NCI-H2029 treated with DMSO at 0.1 percent for 48 hours (cell line): ENCODE measurements around the gene IRF4.

Experiments
- DNase-seq: peaks from one replicate; lab custom pipeline; 2025; lab: John Stamatoyannopoulos, UW

The IRF4 gene

DNA sequence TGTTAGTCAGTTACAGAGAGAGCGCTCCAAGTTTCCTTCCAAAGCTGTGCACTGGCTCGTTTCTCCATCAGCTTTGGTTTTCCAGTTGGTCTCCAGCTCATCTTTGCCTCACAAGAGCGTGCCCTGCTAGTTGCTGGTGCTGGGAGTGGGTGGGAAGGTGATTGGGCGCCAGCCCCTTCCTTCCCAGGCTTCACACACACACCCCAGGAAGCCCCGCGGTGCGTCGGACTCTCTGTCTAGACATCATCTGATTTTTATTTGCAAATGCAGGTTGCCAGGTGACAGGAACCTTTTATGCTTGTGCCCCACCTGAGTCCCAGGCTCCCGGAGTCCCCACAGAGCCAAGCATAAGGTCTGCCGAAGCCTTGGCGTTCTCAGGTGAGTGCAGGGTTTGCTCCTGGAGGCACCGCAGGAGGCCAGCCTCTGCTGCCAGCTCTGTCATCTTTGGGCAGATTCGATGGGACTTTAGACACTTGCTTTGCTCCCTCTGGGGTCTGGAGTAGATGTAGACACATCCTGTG lies 7.1 kb downstream of the IRF4 start:
- DNase-seq = no peak

DNA sequence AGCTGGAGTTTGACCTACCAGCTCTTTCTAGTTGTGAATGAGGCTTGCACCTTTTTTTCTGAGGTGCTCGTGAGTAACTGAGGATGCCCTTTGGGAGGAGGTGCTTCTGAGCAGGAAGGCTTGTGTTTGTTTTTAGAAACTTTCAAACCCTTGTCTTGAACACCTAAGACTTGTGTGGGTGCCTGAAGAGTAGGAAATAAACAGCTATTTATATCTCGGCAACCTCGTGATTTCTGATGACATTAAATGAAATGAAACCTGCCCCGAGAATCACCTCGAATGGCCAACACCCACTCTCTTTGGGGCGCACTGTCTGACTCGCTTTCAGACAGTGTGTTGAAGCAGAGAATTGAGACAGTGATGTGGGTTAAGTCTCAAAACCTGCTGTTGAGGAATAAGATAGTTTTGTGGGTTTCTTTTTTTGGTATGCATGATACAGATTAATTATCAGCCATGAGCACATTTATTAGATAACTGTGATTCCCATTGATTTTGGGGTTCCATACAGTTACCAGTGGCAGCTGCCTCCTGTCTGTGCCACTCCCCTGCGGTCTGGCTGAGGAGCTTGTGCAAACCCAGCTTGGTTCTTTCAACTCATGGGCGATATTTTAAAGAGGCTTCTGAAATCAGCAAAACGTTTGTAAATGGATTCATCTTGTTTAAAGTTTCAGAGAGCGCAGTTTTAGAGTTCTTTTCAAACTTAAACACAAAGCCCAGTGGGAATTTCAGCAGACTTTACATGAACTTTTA lies 8.4 kb downstream of the IRF4 start:
- no peak for DNase-seq

DNA sequence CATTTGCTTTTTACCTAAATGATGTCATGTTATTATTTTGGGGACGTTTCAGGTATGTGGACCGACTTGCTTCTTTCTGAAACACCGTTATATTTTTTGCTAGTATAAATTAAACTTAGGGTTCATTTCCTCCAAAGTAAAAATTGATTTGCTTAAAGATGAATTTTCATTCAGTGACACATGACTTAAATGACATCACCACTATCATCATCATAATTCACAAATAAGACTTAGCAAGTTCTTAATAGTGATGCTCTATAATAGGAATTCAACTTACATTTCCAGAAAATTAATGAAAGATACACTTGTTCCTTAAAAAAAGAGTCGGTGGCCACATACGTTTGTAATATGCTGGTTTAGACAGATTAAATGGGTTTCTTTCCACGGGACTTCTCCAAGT lies 9.3 kb downstream of the IRF4 start:
- DNase-seq = no peak

DNA sequence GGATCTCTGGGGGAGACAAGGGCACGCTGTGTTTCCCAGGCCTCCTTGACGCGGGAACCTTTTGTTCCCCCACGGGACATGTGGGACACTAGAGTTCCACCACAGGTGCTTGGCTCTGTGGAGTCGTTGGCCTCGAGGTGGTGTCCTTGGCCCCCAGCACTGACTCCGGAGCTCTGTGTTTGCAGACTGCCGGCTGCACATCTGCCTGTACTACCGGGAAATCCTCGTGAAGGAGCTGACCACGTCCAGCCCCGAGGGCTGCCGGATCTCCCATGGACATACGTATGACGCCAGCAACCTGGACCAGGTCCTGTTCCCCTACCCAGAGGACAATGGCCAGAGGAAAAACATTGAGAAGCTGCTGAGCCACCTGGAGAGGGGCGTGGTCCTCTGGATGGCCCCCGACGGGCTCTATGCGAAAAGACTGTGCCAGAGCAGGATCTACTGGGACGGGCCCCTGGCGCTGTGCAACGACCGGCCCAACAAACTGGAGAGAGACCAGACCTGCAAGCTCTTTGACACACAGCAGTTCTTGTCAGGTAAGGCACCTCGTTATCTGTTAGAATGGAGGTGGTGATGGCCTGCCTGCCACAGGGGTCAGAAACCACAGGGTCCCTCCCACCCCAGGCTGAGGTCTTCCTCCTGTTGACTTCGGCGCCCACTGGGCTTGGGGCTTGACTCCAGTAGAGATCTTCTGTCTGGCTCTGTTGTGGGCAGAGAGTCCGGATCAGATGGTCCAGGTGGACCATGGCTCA lies 9.9 kb downstream of the IRF4 start:
- DNase-seq = no peak

DNA sequence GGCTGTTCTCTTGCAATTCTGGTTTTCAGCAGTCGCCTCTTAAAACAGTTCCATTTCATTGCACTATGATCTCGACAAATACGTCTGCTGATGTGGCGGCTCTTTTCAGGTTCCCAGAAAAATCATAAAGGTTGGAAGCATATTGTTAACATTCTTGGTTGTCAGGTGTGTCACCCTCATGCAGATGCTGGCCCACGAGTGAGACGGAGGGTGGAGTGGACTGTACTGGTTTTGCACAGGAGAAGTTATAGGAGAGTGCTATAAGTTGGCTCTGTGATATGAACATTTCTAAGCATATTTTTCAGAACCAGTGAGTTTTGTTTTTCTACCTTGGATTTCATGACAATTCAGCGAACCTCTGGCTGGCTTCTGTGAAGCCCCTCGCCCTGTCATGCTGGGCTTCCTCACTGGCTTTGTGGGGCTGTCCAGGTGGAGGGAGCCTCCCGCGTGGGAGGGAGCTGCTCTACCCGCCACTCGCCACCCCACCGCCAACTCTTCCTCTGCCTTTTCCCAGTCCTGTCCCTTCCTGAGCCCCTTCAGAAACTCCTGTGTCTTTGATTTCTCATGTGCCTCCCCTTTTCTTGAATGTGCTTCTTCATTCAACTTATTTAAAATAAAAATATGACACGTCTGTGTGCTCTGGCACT lies 10.6 kb downstream of the IRF4 start:
- DNase-seq = no peak

DNA sequence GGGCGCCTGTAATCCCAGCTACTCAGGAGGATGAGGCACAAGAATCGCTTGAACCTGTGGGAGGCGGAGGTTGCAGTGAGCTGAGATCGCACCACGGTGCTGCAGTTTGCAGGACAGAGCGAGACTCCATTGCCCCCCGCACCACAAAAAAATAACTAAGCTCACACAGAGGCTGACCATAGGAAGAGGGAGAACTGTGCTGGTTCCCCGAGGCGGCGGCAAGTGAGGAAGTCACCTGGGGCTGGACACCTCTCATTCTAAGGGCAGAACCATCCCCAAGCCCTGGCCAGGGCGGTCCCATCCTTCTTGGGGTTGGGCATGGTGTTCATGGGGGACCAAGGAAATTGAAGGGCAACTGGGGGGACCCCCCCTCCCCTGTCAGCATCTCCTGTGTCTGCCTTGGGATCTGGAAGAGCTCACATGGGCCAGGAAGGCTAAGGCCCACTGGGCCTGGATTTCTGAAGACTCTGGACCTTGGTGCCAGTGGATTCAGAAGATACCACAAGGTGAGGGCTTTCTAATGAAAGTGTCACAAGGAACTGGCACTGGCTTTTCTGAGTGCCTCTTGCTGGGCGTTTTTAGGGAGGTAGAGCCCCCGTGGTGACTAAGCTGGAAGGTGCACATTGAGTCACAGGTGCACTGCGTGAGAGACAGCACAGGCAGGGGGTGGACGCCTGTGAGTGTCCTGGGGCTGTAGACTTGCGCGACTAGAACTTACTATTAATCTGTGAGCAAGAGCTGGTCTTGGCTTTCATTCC lies 11.5 kb downstream of the IRF4 start:
- no peak for DNase-seq

DNA sequence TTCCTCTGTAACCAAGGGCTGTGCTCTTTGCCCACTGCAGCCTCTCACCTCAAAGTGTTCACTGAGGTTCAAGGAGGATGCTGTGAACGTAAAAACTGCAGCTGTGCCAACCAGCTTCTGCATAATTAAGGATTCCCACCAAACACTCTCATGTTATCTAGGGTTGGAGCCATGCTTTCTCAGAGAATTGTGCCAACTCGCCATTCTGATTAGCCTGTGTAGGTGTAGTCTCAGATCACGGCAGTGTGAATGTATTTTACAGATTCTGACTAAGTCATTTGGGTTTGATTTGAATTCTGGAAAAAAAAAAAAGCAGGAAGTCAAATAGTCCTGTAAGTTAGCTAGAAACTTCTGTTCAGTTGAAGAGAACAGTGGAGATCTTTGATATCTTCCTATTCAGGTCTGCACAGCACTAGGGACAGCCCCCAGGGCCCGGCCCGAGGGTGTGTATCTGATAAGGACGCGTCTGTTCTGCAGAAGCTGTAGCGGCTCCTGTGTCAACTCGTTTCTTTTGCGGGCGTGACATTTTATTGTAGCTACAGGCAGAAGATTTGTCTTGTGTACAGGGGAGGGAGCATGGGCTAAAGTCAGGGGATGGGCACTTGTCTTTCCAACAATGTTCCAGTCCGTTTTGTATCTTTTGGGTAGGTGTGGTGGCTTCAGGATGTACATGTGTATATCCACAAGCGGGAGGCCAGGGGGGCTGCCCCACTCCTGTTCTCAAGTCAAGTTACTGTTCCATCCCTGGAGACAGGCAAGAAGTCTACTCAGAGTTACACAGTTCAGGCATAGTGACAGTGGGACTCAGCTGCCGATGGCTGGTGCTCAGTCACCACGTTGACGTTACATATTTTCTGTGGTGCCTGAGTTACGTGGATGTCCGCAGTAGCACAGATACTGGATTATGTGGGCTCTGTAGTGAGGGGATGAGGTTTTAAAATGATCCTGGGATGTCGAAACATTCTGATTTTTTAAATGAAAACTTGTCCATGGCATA lies 12.4 kb downstream of the IRF4 start:
- DNase-seq = no peak

DNA sequence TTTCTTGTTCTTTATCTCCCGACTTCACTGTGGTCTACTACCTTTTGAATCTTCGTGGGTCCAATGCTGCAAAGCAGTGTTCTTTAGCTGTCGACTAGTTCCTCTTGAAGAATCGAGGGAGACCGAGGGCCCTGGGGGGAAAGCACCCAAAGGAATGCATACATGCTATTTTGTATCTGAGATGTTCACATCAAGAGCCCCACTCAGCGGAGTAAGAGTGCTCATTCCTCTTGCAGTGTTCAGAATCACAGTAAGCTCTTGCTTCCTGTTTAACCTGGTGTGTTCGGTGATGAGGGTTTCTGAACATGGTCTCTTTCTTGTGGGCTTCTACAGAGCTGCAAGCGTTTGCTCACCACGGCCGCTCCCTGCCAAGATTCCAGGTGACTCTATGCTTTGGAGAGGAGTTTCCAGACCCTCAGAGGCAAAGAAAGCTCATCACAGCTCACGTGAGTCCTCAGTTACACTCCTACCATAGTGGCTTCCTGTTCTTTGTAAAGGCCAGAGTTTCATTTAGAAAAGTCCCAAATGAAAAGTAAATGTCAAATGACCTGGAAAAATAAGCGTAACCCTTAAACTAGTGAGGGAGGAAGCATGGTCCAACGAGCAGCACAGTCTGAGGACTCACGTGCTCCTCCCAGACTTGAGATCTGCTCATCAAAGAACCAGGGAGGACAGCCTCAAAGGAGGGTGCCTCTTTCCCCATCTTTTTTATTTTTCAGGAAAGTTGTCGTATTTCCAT lies 13.3 kb downstream of the IRF4 start:
- DNase-seq = no peak

DNA sequence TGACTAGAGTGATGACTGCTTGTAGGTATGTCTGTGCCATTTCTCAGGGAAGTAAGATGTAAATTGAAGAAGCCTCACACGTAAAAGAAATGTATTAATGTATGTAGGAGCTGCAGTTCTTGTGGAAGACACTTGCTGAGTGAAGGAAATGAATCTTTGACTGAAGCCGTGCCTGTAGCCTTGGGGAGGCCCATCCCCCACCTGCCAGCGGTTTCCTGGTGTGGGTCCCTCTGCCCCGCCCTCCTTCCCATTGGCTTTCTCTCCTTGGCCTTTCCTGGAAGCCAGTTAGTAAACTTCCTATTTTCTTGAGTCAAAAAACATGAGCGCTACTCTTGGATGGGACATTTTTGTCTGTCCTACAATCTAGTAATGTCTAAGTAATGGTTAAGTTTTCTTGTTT lies 16.6 kb downstream of the IRF4 start:
- no peak for DNase-seq

DNA sequence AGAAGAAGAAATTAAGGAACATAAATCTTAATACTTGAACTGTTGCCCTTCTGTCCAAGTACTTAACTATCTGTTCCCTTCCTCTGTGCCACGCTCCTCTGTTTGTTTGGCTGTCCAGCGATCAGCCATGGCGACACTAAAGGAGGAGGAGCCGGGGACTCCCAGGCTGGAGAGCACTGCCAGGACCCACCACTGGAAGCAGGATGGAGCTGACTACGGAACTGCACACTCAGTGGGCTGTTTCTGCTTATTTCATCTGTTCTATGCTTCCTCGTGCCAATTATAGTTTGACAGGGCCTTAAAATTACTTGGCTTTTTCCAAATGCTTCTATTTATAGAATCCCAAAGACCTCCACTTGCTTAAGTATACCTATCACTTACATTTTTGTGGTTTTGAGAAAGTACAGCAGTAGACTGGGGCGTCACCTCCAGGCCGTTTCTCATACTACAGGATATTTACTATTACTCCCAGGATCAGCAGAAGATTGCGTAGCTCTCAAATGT lies 17.1 kb downstream of the IRF4 start:
- no peak for DNase-seq

DNA sequence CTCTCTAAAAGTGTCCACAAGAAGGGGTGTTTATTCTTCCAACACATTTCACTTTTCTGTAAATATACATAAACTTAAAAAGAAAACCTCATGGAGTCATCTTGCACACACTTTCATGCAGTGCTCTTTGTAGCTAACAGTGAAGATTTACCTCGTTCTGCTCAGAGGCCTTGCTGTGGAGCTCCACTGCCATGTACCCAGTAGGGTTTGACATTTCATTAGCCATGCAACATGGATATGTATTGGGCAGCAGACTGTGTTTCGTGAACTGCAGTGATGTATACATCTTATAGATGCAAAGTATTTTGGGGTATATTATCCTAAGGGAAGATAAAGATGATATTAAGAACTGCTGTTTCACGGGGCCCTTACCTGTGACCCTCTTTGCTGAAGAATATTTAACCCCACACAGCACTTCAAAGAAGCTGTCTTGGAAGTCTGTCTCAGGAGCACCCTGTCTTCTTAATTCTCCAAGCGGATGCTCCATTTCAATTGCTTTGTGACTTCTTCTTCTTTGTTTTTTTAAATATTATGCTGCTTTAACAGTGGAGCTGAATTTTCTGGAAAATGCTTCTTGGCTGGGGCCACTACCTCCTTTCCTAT lies 17.9 kb downstream of the IRF4 start:
- DNase-seq = no peak

DNA sequence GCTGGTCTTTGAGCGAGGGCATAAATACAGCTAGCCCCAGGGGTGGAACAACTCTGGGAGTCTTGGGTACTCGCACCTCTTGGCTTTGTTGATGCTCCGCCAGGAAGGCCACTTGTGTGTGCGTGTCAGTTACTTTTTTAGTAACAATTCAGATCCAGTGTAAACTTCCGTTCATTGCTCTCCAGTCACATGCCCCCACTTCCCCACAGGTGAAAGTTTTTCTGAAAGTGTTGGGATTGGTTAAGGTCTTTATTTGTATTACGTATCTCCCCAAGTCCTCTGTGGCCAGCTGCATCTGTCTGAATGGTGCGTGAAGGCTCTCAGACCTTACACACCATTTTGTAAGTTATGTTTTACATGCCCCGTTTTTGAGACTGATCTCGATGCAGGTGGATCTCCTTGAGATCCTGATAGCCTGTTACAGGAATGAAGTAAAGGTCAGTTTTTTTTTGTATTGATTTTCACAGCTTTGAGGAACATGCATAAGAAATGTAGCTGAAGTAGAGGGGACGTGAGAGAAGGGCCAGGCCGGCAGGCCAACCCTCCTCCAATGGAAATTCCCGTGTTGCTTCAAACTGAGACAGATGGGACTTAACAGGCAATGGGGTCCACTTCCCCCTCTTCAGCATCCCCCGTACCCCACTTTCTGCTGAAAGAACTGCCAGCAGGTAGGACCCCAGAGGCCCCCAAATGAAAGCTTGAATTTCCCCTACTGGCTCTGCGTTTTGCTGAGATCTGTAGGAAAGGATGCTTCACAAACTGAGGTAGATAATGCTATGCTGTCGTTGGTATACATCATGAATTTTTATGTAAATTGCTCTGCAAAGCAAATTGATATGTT lies 19.2 kb downstream of the IRF4 start:
- no peak for DNase-seq

DNA sequence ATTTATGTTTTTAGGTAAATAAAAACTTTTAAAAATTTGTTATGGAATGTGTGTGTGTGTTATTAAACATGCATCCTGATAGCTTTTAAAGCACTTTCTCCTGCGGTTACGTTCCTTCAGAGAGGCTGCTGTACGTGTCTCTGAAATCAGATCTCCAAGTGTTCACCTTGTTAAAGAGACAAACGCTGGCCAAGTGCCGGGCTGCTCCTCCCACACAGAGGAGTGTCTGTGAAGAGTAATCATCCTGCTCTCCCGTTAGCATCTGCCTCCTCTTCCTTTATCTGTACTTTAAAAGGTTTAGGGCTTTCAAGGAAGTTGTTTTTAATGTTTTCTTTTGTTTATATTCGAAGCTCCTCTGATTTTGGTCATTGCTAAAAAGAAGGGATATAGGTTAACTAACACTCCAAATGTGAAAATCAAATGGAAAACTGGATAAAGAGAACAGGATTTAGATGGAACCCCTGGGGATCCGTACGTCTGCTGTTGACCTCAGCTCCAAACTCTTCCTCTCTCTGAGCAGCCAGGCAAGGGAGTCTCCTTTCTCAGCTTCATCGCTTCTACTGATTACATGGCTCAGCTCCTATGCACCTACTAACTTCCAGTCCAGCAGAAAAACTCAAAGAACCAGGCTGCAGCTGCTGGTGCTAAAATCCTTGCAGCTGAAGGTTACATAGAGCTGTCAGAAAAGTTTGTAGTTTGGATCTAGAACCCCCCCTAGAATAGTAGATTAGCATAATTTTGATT lies 20.0 kb downstream of the IRF4 start:
- DNase-seq = peak; percentile 77

DNA sequence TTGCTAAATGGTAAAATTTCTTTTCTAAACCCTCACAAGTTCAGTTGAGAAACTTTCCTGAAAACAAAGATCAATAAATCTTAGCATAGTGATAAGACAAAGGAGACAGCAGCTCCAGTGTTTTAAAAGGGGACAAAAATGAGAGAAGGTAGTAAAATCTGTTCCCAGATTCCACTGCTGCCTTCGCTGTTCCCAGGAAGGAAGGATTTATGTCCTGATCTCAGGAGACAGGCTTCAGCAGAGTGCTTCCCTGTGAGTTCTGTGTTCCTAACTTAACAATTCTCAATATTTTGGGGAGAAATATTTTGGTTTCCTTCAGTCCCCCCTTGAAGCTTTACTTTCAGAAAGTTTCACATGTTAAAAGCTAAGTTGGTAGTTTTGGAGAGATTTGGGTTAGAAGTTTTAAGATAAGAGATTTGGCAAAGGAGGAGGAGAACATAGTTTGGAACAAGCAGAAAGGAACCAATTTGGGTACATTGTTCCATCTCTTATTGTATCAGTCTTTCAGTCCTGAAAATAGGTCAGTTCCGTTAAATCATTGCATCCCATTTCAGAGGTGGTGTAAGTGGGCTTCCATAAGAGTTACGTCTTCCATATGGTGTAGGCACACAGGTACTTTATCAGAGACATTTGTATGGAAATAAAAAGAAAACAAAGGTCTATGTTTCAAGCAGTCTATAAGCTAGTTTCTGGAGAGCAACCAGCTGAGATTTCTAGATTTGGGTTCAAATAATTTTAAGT lies 20.8 kb downstream of the IRF4 start:
- no peak for DNase-seq

DNA sequence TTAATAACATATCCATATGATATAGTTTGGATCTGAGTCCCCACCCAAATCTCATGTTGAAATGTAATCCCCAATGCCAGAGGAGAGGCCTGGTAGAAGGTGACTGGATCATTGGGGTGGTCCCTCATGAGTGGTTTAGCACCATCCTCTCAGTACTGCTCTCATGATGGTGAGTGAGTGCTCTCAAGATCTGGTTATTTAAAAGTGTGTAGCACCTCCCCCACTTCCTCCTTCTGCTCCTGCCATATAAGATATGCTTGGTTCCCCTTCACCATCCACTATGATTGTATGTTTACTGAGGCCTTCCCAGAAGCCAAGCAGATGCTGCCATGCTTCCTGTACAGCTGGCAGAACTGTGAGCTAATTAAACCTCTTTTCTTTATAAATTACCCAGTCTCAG lies 22.9 kb downstream of the IRF4 start:
- no peak for DNase-seq

DNA sequence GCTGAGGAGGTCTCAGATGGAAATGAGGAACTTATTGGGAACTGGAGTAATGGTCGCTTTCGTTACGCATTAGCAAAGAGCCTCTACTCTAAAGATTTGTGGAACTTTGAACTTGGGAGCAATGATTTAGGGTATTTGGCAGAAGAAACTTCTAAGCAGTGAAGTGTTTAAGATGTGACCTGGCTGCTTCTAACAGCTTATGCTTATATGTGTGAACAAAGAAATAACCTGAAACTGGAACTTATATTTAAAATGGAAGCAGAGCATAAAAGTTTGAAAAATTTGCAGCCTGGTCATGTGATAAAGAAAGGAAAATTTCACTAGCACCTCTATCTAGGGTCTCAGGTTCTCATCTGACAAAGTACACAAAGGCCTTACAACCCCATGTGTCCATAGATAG lies 23.5 kb downstream of the IRF4 start:
- DNase-seq = no peak

DNA sequence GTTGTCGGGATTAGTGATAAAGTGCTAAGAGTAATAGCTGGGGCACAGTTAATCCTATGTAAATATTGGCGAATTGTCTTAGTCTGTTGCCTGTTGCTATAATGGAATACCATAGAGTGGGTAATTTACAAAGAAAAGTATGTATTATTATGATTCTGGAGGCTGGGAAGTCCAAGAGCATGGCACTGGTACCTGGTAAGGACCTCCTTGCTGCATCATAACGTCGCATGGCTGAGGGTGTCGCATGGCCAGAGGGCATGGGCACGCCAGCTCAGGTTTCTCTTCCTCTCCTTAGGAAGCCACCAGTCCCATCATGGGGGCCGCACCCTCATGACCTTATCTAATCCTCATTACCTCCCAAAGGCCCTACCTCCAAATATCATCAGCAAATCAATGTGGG lies 29.7 kb downstream of the IRF4 start:
- no peak for DNase-seq
